Esophagus muscularis mucosa (tissue), 4 donors: ENCODE measurements around the gene PDE4D.

Experiments
- EP300 ChIP-seq: sonication (generic); formaldehyde crosslinking; IDR thresholded peaks from one replicate; pipeline ENCODE4 v1.6.1; 2017; ENCODE audit warnings: antibody characterized with exemption
- POLR2A ChIP-seq: fragments of 450-650 bp; IDR thresholded peaks from one replicate; pipeline ENCODE4 v1.6.1; 2017; ENCODE audit warnings: antibody characterized with exemption, moderate library complexity, mild to moderate bottlenecking, low read depth
- POLR2AphosphoS5 ChIP-seq, 2 donors: sonication (generic); formaldehyde crosslinking; IDR thresholded peaks; one replicate each; pipeline ENCODE4 v1.6.1; 2017; ENCODE audit warnings: antibody characterized with exemption in 2 of 2
- TF ChIP-seq, protein P1 (sequence below), 3 experiments: fragments of 200-600 bp in 2 of 3; fragments of 450-650 bp in 1 of 3; sonication (generic) in 2 of 3; IDR thresholded peaks; one replicate each; pipeline ENCODE4 v1.5.1; 2017 to 2019; ENCODE audit warnings: antibody characterized with exemption in 3 of 3, mild to moderate bottlenecking in 2 of 3, moderate library complexity in 1 of 3

GRCh38 chr5:58988938-58989337 lies 904.6 kb downstream of the PDE4D start:
- TF ChIP-seq, protein P1, sequence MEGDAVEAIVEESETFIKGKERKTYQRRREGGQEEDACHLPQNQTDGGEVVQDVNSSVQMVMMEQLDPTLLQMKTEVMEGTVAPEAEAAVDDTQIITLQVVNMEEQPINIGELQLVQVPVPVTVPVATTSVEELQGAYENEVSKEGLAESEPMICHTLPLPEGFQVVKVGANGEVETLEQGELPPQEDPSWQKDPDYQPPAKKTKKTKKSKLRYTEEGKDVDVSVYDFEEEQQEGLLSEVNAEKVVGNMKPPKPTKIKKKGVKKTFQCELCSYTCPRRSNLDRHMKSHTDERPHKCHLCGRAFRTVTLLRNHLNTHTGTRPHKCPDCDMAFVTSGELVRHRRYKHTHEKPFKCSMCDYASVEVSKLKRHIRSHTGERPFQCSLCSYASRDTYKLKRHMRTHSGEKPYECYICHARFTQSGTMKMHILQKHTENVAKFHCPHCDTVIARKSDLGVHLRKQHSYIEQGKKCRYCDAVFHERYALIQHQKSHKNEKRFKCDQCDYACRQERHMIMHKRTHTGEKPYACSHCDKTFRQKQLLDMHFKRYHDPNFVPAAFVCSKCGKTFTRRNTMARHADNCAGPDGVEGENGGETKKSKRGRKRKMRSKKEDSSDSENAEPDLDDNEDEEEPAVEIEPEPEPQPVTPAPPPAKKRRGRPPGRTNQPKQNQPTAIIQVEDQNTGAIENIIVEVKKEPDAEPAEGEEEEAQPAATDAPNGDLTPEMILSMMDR (IDR thresholded peaks at IDR 0.05), result no peak
- TF ChIP-seq POLR2A, result no peak
- no peak for TF ChIP-seq POLR2AphosphoS5 (IDR thresholded peaks at IDR 0.05)
- no peak for TF ChIP-seq EP300
